ENCODE data around the gene MCAM.

DNA sequence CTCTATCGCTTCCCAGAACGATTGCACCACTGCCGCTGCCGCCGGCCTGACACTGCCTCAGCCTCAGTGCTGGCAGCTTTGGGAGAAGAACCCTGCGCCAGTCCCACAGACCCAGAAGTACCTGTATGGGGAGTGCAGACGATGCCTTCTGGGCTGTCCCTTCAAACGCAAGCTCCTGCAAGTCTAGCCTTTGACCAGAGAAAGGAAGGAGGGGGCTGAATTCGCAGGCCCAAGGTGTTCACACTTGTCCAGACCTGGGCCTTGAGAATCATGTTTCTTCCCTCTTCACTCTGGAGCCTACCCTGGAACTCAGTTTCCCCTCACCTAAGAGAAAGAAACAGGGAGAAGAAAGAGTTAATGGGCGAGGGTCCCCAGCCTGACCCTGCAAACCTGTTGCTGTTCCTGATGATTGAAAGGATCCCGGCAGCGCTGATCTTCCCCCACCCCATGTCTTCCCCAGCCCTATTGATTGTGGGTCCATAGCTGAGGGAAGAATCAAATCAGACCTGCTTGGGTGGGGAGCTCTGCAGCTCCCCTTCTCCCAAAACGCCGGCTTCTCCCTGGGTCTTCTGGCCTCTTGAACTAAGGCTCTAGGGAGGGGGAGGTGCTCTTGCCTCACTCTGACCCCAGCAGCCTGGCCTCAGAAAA, 786 bp upstream of the MCAM start:
- TF ChIP-seq KDM1A (IDR thresholded peaks at IDR 0.05; ENCODE audit: borderline replicate concordance, low read length): no peak
- no peak for TF ChIP-seq POLR2A (IDR thresholded peaks at IDR 0.05; ENCODE audit: control extremely low read depth in 1 of 2, low read depth in 2 of 2, low read length in 2 of 2)
- TF ChIP-seq CTCF (IDR thresholded peaks at IDR 0.05; ENCODE audit: control extremely low read depth in 1 of 3, insufficient read depth in 1 of 3, low read depth in 1 of 3, low read length in 3 of 3): no peak
- no peak for TF ChIP-seq CHD2 (IDR thresholded peaks at IDR 0.05; ENCODE audit: low read length)
- no peak for TF ChIP-seq JUND (IDR thresholded peaks at IDR 0.05; ENCODE audit: low read length)
